Myocyte (in vitro differentiated cells): ENCODE data around the gene SPATA17. TPM values are rescaled to one million over a fixed set of nuclear protein-coding genes. Genes with fewer than 3 reads are reported as not detected.

Experiments
- DNase-seq: peaks from one replicate; pipeline ENCODE4 v3.0.0-alpha.2; 2012; ENCODE audit warnings: low read depth
- total RNA-seq: library from RNA; depleted of rRNA; stranded (reverse); fragments of >200 nt; gene quantifications from 2 replicates; pipeline ENCODE4 v1.2.3, GENCODE V29; 2014

Gene SPATA17
- total RNA-seq, 1 donor from 2014 or later = 1.6 TPM

- no peak for DNase-seq
Measured at GRCh38 chr1:217846733-217847132, 215.6 kb downstream of the SPATA17 start.

- DNase-seq = no peak
Measured at GRCh38 chr1:217847643-217848042, 216.5 kb downstream of the SPATA17 start.

GRCh38 chr1:217856342-217857034, 225.3 kb downstream of the SPATA17 start:
- no peak for DNase-seq

- DNase-seq = no peak
Measured at GRCh38 chr1:217857061-217857460, 225.9 kb downstream of the SPATA17 start.

- no peak for DNase-seq
Measured at GRCh38 chr1:217861658-217862057, 230.5 kb downstream of the SPATA17 start.

- DNase-seq = no peak
Measured at GRCh38 chr1:217867446-217867995, 236.4 kb downstream of the SPATA17 start.

GRCh38 chr1:217871955-217872354, 240.8 kb downstream of the SPATA17 start:
- DNase-seq = no peak

- no peak for DNase-seq
Measured at GRCh38 chr1:217875229-217875628, 244.1 kb downstream of the SPATA17 start.

- no peak for DNase-seq
Measured at GRCh38 chr1:217876401-217876800, 245.3 kb downstream of the SPATA17 start.

- DNase-seq = no peak
Measured at GRCh38 chr1:217876896-217877295, 245.8 kb downstream of the SPATA17 start.

GRCh38 chr1:217881131-217881543, 250.0 kb downstream of the SPATA17 start:
- DNase-seq = no peak

GRCh38 chr1:217881607-217882332, 250.6 kb downstream of the SPATA17 start:
- DNase-seq = no peak

GRCh38 chr1:217885181-217885580, 254.0 kb downstream of the SPATA17 start:
- no peak for DNase-seq

GRCh38 chr1:217888328-217888727, 257.2 kb downstream of the SPATA17 start:
- DNase-seq = no peak

- DNase-seq = peak; percentile 5
Measured at GRCh38 chr1:217889401-217889800, 258.3 kb downstream of the SPATA17 start.

- DNase-seq = no peak
Measured at GRCh38 chr1:217891966-217892365, 260.8 kb downstream of the SPATA17 start.

- DNase-seq = no peak
Measured at GRCh38 chr1:217892750-217893149, 261.6 kb downstream of the SPATA17 start.

- no peak for DNase-seq
Measured at GRCh38 chr1:217895841-217896240, 264.7 kb downstream of the SPATA17 start.

GRCh38 chr1:217896490-217896889, 265.3 kb downstream of the SPATA17 start:
- DNase-seq = no peak

- DNase-seq = no peak
Measured at GRCh38 chr1:217897100-217897499, 266.0 kb downstream of the SPATA17 start.

- DNase-seq = no peak
Measured at GRCh38 chr1:217899614-217900013, 268.5 kb downstream of the SPATA17 start.

- DNase-seq = no peak
Measured at GRCh38 chr1:217907504-217907903, 276.4 kb downstream of the SPATA17 start.

GRCh38 chr1:217910203-217910602, 279.1 kb downstream of the SPATA17 start:
- no peak for DNase-seq
